Keratinocyte (primary cell): ENCODE results near the gene TMPRSS2. TPM values are rescaled to one million over a fixed set of nuclear protein-coding genes. Genes with fewer than 3 reads are reported as not detected.

Experiments
- DNase-seq: peaks from one replicate; pipeline ENCODE4 v3.0.0-alpha.2; 2011; ENCODE audit warnings: low read depth, missing footprints, low spot score
- FAIRE-seq: peaks from 2 replicates; lab custom pipeline; 2011; peaks lifted over from hg19 to GRCh38; lab: Jason Lieb, UNC
- H2AFZ ChIP-seq: 2 replicates; pipeline ENCODE4 v1.6.0; 2012; ENCODE audit warnings: low read length, control low read depth, inconsistent platforms; ENCODE audit not compliant: control insufficient read depth
- H3K27ac ChIP-seq: 2 replicates; pipeline ENCODE4 v1.5.1; 2011; ENCODE audit warnings: low read length; ENCODE audit not compliant: control insufficient read depth, insufficient read depth
- H3K27me3 ChIP-seq: 3 replicates; pipeline ENCODE4 v1.6.0; 2011; ENCODE audit warnings: low read length; ENCODE audit not compliant: control insufficient read depth, insufficient read depth; ENCODE audit errors: extremely low read depth
- H3K36me3 ChIP-seq, 2 experiments: 2 replicates in 1 of 2; 3 replicates in 1 of 2; pipeline ENCODE4 v1.5.1; 2011; ENCODE audit warnings: low read length in 2 of 2, mild to moderate bottlenecking in 1 of 2; ENCODE audit not compliant: control insufficient read depth in 2 of 2, insufficient read depth in 2 of 2; ENCODE audit errors: extremely low read depth in 1 of 2
- H3K4me1 ChIP-seq: 3 replicates; pipeline ENCODE4 v1.5.1; 2011; ENCODE audit warnings: low read length; ENCODE audit not compliant: control insufficient read depth, insufficient read depth; ENCODE audit errors: extremely low read depth
- H3K4me2 ChIP-seq: 3 replicates; pipeline ENCODE4 v1.6.0; 2011; ENCODE audit warnings: low read depth, low read length; ENCODE audit not compliant: control insufficient read depth, insufficient read depth; ENCODE audit errors: extremely low read depth
- H3K4me3 ChIP-seq, 3 experiments: fragments of 200-600 bp in 1 of 3; sonication (generic) in 1 of 3; 2 replicates in 2 of 3; 3 replicates in 1 of 3; pipeline ENCODE4 v1.5.1; 2011 to 2016; ENCODE audit warnings: low read length in 3 of 3, mild to moderate bottlenecking in 3 of 3, control low read depth in 2 of 3, inconsistent platforms in 1 of 3, low read depth in 1 of 3, mixed read lengths in 1 of 3, mixed run types in 1 of 3, moderate library complexity in 1 of 3; ENCODE audit not compliant: control insufficient read depth in 2 of 3, insufficient read depth in 2 of 3; ENCODE audit errors: extremely low read depth in 1 of 3
- H3K79me2 ChIP-seq: 2 replicates; pipeline ENCODE4 v1.6.0; 2012; ENCODE audit warnings: low read length; ENCODE audit not compliant: control insufficient read depth, insufficient read depth
- H3K9ac ChIP-seq: 3 replicates; pipeline ENCODE4 v1.6.0; 2011; ENCODE audit warnings: low read length; ENCODE audit not compliant: control insufficient read depth, insufficient read depth; ENCODE audit errors: extremely low read depth
- H3K9me1 ChIP-seq: 3 replicates; pipeline ENCODE4 v1.6.0; 2011; ENCODE audit warnings: low read length; ENCODE audit not compliant: control insufficient read depth, insufficient read depth; ENCODE audit errors: extremely low read depth
- H3K9me3 ChIP-seq: 2 replicates; pipeline ENCODE4 v1.5.1; 2012; ENCODE audit warnings: low read depth, low read length; ENCODE audit not compliant: control insufficient read depth
- H4K20me1 ChIP-seq: 3 replicates; pipeline ENCODE4 v1.6.0; 2011; ENCODE audit warnings: low read length; ENCODE audit not compliant: control insufficient read depth, insufficient read depth; ENCODE audit errors: extremely low read depth
- CTCF ChIP-seq, 3 experiments: IDR thresholded peaks in 1 of 3; conservative IDR thresholded peaks in 1 of 3; optimal IDR thresholded peaks in 1 of 3; 2 replicates in 2 of 3; 3 replicates in 1 of 3; pipeline versions ENCODE3 to v1.5.1; 2011; ENCODE audit warnings: low read length in 3 of 3, mild to moderate bottlenecking in 3 of 3, moderate library complexity in 2 of 3, control low read depth in 1 of 3, inconsistent platforms in 1 of 3; ENCODE audit not compliant: insufficient read depth in 2 of 3; ENCODE audit errors: extremely low read depth in 1 of 3
- EZH2 ChIP-seq: IDR thresholded peaks from one replicate; pipeline ENCODE4 v1.6.1; 2012; ENCODE audit warnings: inconsistent platforms, mild to moderate bottlenecking, low read length, moderate library complexity
- dilution Hi-C: fragments of 300-500 bp; cut with MboI; formaldehyde crosslinking; loops from one replicate; pipeline ENCODE4 v1.7.0; 2020; ENCODE audit warnings: low sequenced_read_pairs; ENCODE audit not compliant: extremely low pct_ligation_motif_present
- polyA plus RNA-seq, 5 experiments: library from polyadenylated mRNA; depleted of rRNA in 3 of 5; stranded (reverse) in 3 of 5; stranded (forward) in 1 of 5; unstranded in 1 of 5; fragments of >200 nt; gene quantifications; 1 replicate in 1 of 5; 2 replicates in 3 of 5; 3 replicates in 1 of 5; pipeline versions ENCODE4 v1.2.1 to v1.2.3, GENCODE V29; 2011 to 2012; ENCODE audit warnings: missing spikeins in 2 of 5, low read depth in 1 of 5, low replicate concordance in 1 of 5

The TMPRSS2 gene
- polyA plus RNA-seq, 1 donor (not counting 4 experiments of a cell fraction or from before 2014, with no cell fraction given): not detected

GRCh38 chr21:41478319-41479177 is 29.4 kb downstream of the TMPRSS2 start:
- Histone ChIP-seq H3K4me1 (no peaks in the 10 kb centered on the region), H3K36me3 (no peaks in the 10 kb centered on the region), H3K4me2 (no peak overlapping the region), H3K9ac (no peak overlapping the region), H3K4me3 (no peak overlapping the region), H3K79me2 (no peaks in the 10 kb centered on the region), H3K27me3 (peaks cover 25% of the 10 kb centered on the region), H3K9me1 (no peaks in the 10 kb centered on the region), H3K27ac (no peak overlapping the region), H4K20me1 (no peaks in the 10 kb centered on the region), H3K9me3 (no peaks in the 10 kb centered on the region), H2AFZ (no peak overlapping the region)
- TF ChIP-seq CTCF (optimal IDR thresholded peaks at IDR 0.05 in 1 of 3, IDR thresholded peaks at IDR 0.05 in 1 of 3, conservative IDR thresholded peaks at IDR 0.05 in 1 of 3; ENCODE audit: extremely low read depth in 1 of 3, insufficient read depth in 2 of 3, low read length in 3 of 3) (no peak), EZH2 (no peak)
- FAIRE-seq (no peak), DNase-seq (no peak)
- dilution Hi-C loops: no loop called here

- H3K79me2 ChIP-seq: no peaks in the 10 kb centered on the region
- H3K4me2 ChIP-seq: no peak overlapping the region
- H3K4me3 ChIP-seq: no peak overlapping the region
- no peaks in the 10 kb centered on the region for H3K36me3 ChIP-seq
- H3K27me3 ChIP-seq: peaks cover 25% of the 10 kb centered on the region
- H3K4me1 ChIP-seq: no peaks in the 10 kb centered on the region
- no peak for TF ChIP-seq CTCF (optimal IDR thresholded peaks at IDR 0.05 in 1 of 3, IDR thresholded peaks at IDR 0.05 in 1 of 3, conservative IDR thresholded peaks at IDR 0.05 in 1 of 3; ENCODE audit: extremely low read depth in 1 of 3, insufficient read depth in 2 of 3, low read length in 3 of 3)
- TF ChIP-seq EZH2: no peak
- H3K9me1 ChIP-seq: no peaks in the 10 kb centered on the region
- no peaks in the 10 kb centered on the region for H3K9me3 ChIP-seq
- no peaks in the 10 kb centered on the region for H4K20me1 ChIP-seq
- no peak for FAIRE-seq
- H3K9ac ChIP-seq: no peak overlapping the region
- H2AFZ ChIP-seq: no peak overlapping the region
- no peak for DNase-seq
- no peak overlapping the region for H3K27ac ChIP-seq
- dilution Hi-C loops: no loop called here
Measured at GRCh38 chr21:41477641-41478318, 30.2 kb downstream of the TMPRSS2 start.
